ENCODE measurements around the gene SNCB. TPM values are rescaled to one million over a fixed set of nuclear protein-coding genes. Genes with fewer than 3 reads are reported as not detected.

SNCB gene
- total and polyA plus RNA-seq, 4 experiments from 2014 or later = not detected

DNA sequence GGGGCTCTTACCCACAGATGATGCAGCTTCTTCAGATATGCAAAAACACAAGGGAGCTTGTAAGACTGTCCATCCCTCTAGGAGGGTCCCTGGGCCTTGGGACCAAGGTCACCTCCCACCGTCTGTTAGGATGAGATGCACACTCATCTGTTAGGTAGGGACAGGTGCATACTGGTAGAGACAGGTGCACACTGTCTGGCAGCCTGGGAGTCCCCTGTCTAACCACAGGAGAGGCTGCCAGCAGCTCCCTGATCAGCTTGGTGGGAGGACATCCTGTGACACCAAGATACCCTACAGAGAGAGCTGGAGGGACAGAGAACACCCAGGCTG lies 30.2 kb upstream of the SNCB start:
- Histone ChIP-seq H3K9me3 (ENCODE audit: control insufficient read depth in 1 of 2, low read length in 2 of 2) (no peaks in the 10 kb centered on the region), H3K27ac (ENCODE audit: low read depth, low read length) (no peak overlapping the region), H3K27me3 (ENCODE audit: insufficient read depth, low read length) (no peaks in the 10 kb centered on the region), H3K36me3 (ENCODE audit: insufficient read depth, low read length) (no peaks in the 10 kb centered on the region), H3K4me3 (ENCODE audit: low read length in 2 of 2) (no peak overlapping the region), H3K4me1 (ENCODE audit: insufficient read depth, low read length) (peaks cover 33% of the 10 kb centered on the region)
- peak in 1 of 5 donors; percentile 76 for DNase-seq
- Mint-ChIP-seq H3K36me3 (peaks cover 0 to 6% of the 10 kb centered on the region in 2 donors), H3K9me3 (no peaks in the 10 kb centered on the region), H3K4me1 (peaks cover 23 to 35% (median 31%) of the 10 kb centered on the region in 4 donors), H3K4me3 (peak overlapping the region in 1 of 8 donors; percentile 60), H3K27me3 (peaks cover 4 to 11% of the 10 kb centered on the region in 2 donors), H3K27ac (peak overlapping the region in 6 of 7 donors; percentile 23 to 90 (median 62))
- intact Hi-C loops (cut with micrococcal nuclease) = loop anchor here (2.0 to 10.0 kb wide), 4 partner anchors 164 to 452 kb away; partner anchors contain the start of gene CLTB
- ChIA-PET POLR2A (ENCODE audit: partially characterized antibody) (interaction anchor here (0.9 to 5.8 kb wide), 4 partner anchors 12 to 272 kb away, joined by 5 to 55 read pairs (median 6); partner anchors contain the start of genes CLTB, HIGD2A, NOP16 and TSPAN17), CTCF (ENCODE audit: partially characterized antibody) (interaction anchor here (0.5 to 5.9 kb wide), 75 partner anchors 10 to 1126 kb away, joined by 3 to 129 read pairs (median 3); partner anchors contain the start of genes CLTB, EIF4E1B, GPRIN1 and HK3)

DNA sequence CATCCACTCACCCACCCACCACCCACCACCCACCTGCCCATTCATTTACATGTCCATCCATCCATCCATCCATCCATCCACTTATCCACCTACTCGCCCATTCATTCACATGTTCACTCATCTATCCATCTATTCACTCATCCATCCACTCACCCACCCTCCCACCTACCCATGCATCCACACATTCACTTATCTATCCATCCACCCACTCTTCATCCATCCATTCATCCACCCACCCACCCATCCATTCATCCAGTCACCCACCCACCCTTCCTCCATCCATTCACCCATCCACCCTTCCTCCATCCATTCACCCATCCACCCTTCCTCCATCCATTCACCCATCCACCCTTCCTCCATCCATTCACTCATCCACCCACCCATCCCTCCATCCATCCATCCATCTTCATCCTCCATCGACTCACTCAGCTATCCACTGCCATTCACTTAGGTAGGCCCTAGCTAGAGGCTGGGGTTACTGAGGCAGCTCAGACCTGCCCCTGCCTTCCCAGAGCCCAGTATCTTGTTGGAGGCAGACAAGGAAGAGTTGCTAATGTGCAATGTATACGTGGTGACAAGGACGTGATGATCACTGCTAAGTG lies 29.6 kb upstream of the SNCB start:
- Histone ChIP-seq H3K36me3 (ENCODE audit: insufficient read depth, low read length) (no peaks in the 10 kb centered on the region), H3K27ac (ENCODE audit: low read depth, low read length) (no peak overlapping the region), H3K4me3 (ENCODE audit: low read length in 2 of 2) (no peak overlapping the region), H3K9me3 (ENCODE audit: control insufficient read depth in 1 of 2, low read length in 2 of 2) (no peaks in the 10 kb centered on the region), H3K4me1 (ENCODE audit: insufficient read depth, low read length) (peaks cover 33% of the 10 kb centered on the region), H3K27me3 (ENCODE audit: insufficient read depth, low read length) (no peaks in the 10 kb centered on the region)
- Mint-ChIP-seq H3K9me3 (no peaks in the 10 kb centered on the region), H3K4me3 (peak overlapping the region in 4 of 8 donors; percentile 50 to 85 (median 60)), H3K27ac (peak overlapping the region in 5 of 7 donors; percentile 58 to 91 (median 62)), H3K27me3 (peaks cover 3 to 10% of the 10 kb centered on the region in 2 donors), H3K4me1 (peaks cover 23 to 35% (median 31%) of the 10 kb centered on the region in 4 donors), H3K36me3 (peaks cover 0 to 10% of the 10 kb centered on the region in 2 donors)
- ChIA-PET POLR2A (ENCODE audit: partially characterized antibody) (interaction anchor here (1.7 to 5.8 kb wide), 3 partner anchors 12 to 243 kb away, joined by 5 to 55 read pairs (median 6); partner anchors contain the start of genes CLTB and TSPAN17), CTCF (ENCODE audit: partially characterized antibody) (interaction anchor here (0.5 to 5.9 kb wide), 70 partner anchors 10 to 1126 kb away, joined by 3 to 129 read pairs (median 4); partner anchors contain the start of genes CLTB, EIF4E1B, GPRIN1 and HK3)
- intact Hi-C loops (cut with micrococcal nuclease) = loop anchor here (2.0 to 10.0 kb wide), 4 partner anchors 165 to 453 kb away; partner anchors contain the start of gene CLTB
- no peak for DNase-seq

- POLR2A ChIA-PET (ENCODE audit: partially characterized antibody) = interaction anchor here (2.0 to 5.8 kb wide), 2 partner anchors 11 to 243 kb away, joined by 6 to 55 read pairs; partner anchors contain the start of genes CLTB and TSPAN17
- peaks cover 0 to 10% of the 10 kb centered on the region in 2 donors for H3K36me3 Mint-ChIP-seq
- H3K27me3 ChIP-seq (ENCODE audit: insufficient read depth, low read length) = no peaks in the 10 kb centered on the region
- no peaks in the 10 kb centered on the region for H3K9me3 ChIP-seq (ENCODE audit: control insufficient read depth in 1 of 2, low read length in 2 of 2)
- no peaks in the 10 kb centered on the region for H3K9me3 Mint-ChIP-seq
- H3K4me3 ChIP-seq (ENCODE audit: low read length in 2 of 2) = peak overlapping the region in 1 of 2 donors; percentile 34
- no peak for DNase-seq
- intact Hi-C loops (cut with micrococcal nuclease) = no loop called here
- H3K27ac ChIP-seq (ENCODE audit: low read depth, low read length) = no peak overlapping the region
- H3K4me1 Mint-ChIP-seq = peaks cover 23 to 35% (median 32%) of the 10 kb centered on the region in 4 donors
- H3K36me3 ChIP-seq (ENCODE audit: insufficient read depth, low read length) = no peaks in the 10 kb centered on the region
- CTCF ChIA-PET (ENCODE audit: partially characterized antibody) = interaction anchor here (0.9 to 5.9 kb wide), 12 partner anchors 10 to 930 kb away, joined by 3 to 129 read pairs (median 9); partner anchors contain the start of gene TSPAN17
- peaks cover 36% of the 10 kb centered on the region for H3K4me1 ChIP-seq (ENCODE audit: insufficient read depth, low read length)
- peak overlapping the region in 6 of 8 donors; percentile 79 to 89 (median 84) for H3K4me3 Mint-ChIP-seq
- H3K27me3 Mint-ChIP-seq = peaks cover 3 to 10% of the 10 kb centered on the region in 2 donors
- peak overlapping the region in 6 of 7 donors; percentile 54 to 91 (median 84) for H3K27ac Mint-ChIP-seq
These were observed 29.1 kb upstream of the SNCB start for GRCh38 chr5:176659512-176659839.

DNA sequence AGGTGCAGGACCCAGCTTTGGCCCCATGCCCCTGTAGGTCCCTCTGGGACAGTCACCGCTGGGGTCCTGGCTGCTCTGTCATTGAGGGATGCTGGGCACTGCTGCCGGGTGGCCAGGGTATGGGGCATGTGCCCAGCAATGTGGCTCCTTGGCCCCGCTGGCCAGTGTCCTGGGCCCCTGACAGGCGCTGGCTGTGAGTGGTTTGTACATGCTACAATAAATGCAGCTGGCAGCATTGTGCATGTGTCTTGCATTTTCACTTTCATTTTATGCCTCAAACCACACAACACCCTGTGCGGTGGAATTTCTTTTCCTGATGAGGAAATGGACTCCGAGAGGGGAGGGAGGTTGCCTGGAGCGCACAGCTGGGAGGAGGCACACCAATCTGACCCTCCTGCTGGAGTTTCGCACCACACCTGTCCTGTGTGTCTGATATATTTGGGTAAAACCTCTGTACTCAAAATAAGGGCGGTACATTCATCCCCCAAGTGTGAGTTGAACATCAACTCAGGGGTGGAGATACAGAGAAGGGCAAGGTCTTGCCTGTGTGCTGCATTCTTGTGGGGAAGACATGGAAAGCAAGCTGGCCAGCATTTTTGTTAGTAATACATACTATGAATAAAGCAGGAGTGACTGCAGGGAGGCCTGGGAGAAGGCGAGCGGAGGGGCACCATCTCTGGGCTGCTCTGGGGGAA lies 28.6 kb upstream of the SNCB start:
- Mint-ChIP-seq H3K27ac (peak overlapping the region; percentile 54 to 91 (median 84)), H3K9me3 (no peaks in the 10 kb centered on the region), H3K27me3 (peaks cover 0 to 7% of the 10 kb centered on the region in 2 donors), H3K4me1 (peaks cover 23 to 35% (median 32%) of the 10 kb centered on the region in 4 donors), H3K36me3 (peaks cover 0 to 10% of the 10 kb centered on the region in 2 donors), H3K4me3 (peak overlapping the region; percentile 62 to 89 (median 84))
- Histone ChIP-seq H3K4me3 (ENCODE audit: low read length in 2 of 2) (peak overlapping the region; percentile 34 to 42), H3K27me3 (ENCODE audit: insufficient read depth, low read length) (no peaks in the 10 kb centered on the region), H3K9me3 (ENCODE audit: control insufficient read depth in 1 of 2, low read length in 2 of 2) (no peaks in the 10 kb centered on the region), H3K36me3 (ENCODE audit: insufficient read depth, low read length) (no peaks in the 10 kb centered on the region), H3K27ac (ENCODE audit: low read depth, low read length) (no peak overlapping the region), H3K4me1 (ENCODE audit: insufficient read depth, low read length) (peaks cover 41% of the 10 kb centered on the region)
- CTCF ChIA-PET (ENCODE audit: partially characterized antibody) = interaction anchor here (0.8 to 5.9 kb wide), 9 partner anchors 9 to 886 kb away, joined by 3 to 129 read pairs (median 7); partner anchors contain the start of gene TSPAN17
- intact Hi-C loops (cut with micrococcal nuclease) = loop anchor here (1.0 kb wide), 1 partner anchor 12 kb away; the partner anchor contains the start of gene TSPAN17
- DNase-seq = peak; percentile 37 to 63 (median 42)
- POLR2A ChIA-PET (ENCODE audit: partially characterized antibody) = interaction anchor here (1.0 to 5.8 kb wide), 2 partner anchors 11 to 298 kb away, joined by 3 to 55 read pairs; partner anchors contain the start of gene TSPAN17

DNA sequence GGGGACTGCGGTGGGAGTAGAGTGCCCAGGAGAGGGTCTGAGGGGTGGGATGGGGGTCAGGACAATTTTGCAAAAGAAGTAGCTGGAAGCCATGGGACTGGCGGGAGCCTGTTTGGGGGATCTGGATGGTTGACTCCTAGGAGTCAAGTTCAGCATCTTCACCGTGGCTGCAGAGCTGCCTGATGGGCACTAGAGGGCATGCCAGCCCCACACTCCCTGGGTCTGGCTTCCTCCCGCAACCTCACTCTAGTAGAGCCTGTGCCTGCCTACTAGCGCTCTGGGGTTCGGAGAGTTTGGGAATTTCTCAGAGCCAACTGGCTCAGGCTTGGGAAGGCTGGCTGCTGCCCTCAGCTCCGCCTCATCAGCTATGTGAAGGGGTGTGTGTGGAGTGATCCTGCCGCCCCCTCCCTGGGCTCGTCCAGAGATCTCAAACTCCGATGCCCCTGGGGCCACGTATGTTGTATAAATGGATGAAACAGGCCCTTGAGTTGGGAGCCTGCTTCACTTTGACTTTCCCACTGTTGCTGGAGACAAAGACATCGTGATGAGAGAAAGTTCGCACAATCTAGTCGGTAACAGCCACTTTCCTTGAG lies 27.8 kb upstream of the SNCB start:
- Mint-ChIP-seq H3K4me1 (peaks cover 31 to 44% (median 41%) of the 10 kb centered on the region in 4 donors), H3K9me3 (no peaks in the 10 kb centered on the region), H3K27me3 (peaks cover 0 to 2% of the 10 kb centered on the region in 2 donors), H3K4me3 (peak overlapping the region; percentile 62 to 89 (median 84)), H3K36me3 (peaks cover 0 to 17% of the 10 kb centered on the region in 2 donors), H3K27ac (peak overlapping the region in 4 of 7 donors; percentile 54 to 91 (median 85))
- ChIA-PET CTCF (ENCODE audit: partially characterized antibody) (interaction anchor here (0.7 to 5.9 kb wide), 13 partner anchors 9 to 1124 kb away, joined by 3 to 129 read pairs (median 4); partner anchors contain the start of gene TSPAN17), POLR2A (ENCODE audit: partially characterized antibody) (interaction anchor here (0.9 to 5.8 kb wide), 4 partner anchors 10 to 299 kb away, joined by 3 to 55 read pairs (median 4); partner anchors contain the start of gene TSPAN17)
- intact Hi-C loops (cut with micrococcal nuclease) = loop anchor here (1.0 kb wide), 1 partner anchor 11 kb away; the partner anchor contains the start of gene TSPAN17
- Histone ChIP-seq H3K4me1 (ENCODE audit: insufficient read depth, low read length) (peaks cover 49% of the 10 kb centered on the region), H3K4me3 (ENCODE audit: low read length in 2 of 2) (peak overlapping the region in 1 of 2 donors; percentile 34), H3K27me3 (ENCODE audit: insufficient read depth, low read length) (no peaks in the 10 kb centered on the region), H3K9me3 (ENCODE audit: control insufficient read depth in 1 of 2, low read length in 2 of 2) (no peaks in the 10 kb centered on the region), H3K36me3 (ENCODE audit: insufficient read depth, low read length) (no peaks in the 10 kb centered on the region), H3K27ac (ENCODE audit: low read depth, low read length) (no peak overlapping the region)
- DNase-seq = peak; percentile 53 to 64 (median 57)

GRCh38 chr5:176656467-176656990 lies 26.2 kb upstream of the SNCB start:
- Histone ChIP-seq H3K4me1 (ENCODE audit: insufficient read depth, low read length) (peaks cover 60% of the 10 kb centered on the region), H3K9me3 (ENCODE audit: control insufficient read depth in 1 of 2, low read length in 2 of 2) (no peaks in the 10 kb centered on the region), H3K27ac (ENCODE audit: low read depth, low read length) (no peak overlapping the region), H3K4me3 (ENCODE audit: low read length in 2 of 2) (no peak overlapping the region), H3K36me3 (ENCODE audit: insufficient read depth, low read length) (no peaks in the 10 kb centered on the region), H3K27me3 (ENCODE audit: insufficient read depth, low read length) (no peaks in the 10 kb centered on the region)
- H3K27ac Mint-ChIP-seq = no peak overlapping the region
- no peaks in the 10 kb centered on the region for H3K9me3 Mint-ChIP-seq
- intact Hi-C loops (cut with micrococcal nuclease) = no loop called here
- H3K4me3 Mint-ChIP-seq = peak overlapping the region in 1 of 8 donors; percentile 18
- H3K36me3 Mint-ChIP-seq = peaks cover 0 to 17% of the 10 kb centered on the region in 2 donors
- CTCF ChIA-PET (ENCODE audit: partially characterized antibody) = interaction anchor here (1.1 to 5.9 kb wide), 3 partner anchors 7 to 456 kb away, joined by 3 to 129 read pairs (median 28); partner anchors contain the start of gene TSPAN17
- POLR2A ChIA-PET (ENCODE audit: partially characterized antibody) = interaction anchor here (5.8 kb wide), 1 partner anchor 8 kb away, joined by 55 read pairs; the partner anchor contains the start of gene TSPAN17
- DNase-seq = no peak
- H3K4me1 Mint-ChIP-seq = peaks cover 36 to 60% (median 51%) of the 10 kb centered on the region in 4 donors
- peaks cover 0 to under 1% of the 10 kb centered on the region in 2 donors for H3K27me3 Mint-ChIP-seq
